Endodermal cell (in vitro differentiated cells): ENCODE results near the gene FGF18. TPM values are rescaled to one million over a fixed set of nuclear protein-coding genes. Genes with fewer than 3 reads are reported as not detected.

Experiments
- DNase-seq: peaks from one replicate; pipeline ENCODE4 v3.0.0-alpha.2; 2017
- H3K27ac ChIP-seq: 2 replicates; pipeline ENCODE4 v1.5.1; 2013; ENCODE audit warnings: mild to moderate bottlenecking, low read depth, low read length, moderate library complexity
- H3K27me3 ChIP-seq: 2 replicates; pipeline ENCODE4 v1.6.1; 2013; ENCODE audit warnings: mild to moderate bottlenecking, low read length, moderate library complexity; ENCODE audit not compliant: insufficient read depth, control insufficient read depth, poor library complexity, severe bottlenecking
- H3K36me3 ChIP-seq: 2 replicates; pipeline ENCODE4 v1.7.0; 2013; ENCODE audit warnings: mild to moderate bottlenecking, low read length, moderate library complexity; ENCODE audit not compliant: control insufficient read depth, insufficient read depth
- H3K4me1 ChIP-seq: one replicate; pipeline ENCODE4 v1.7.0; 2013; ENCODE audit warnings: low read length; ENCODE audit not compliant: control insufficient read depth, insufficient read depth
- H3K4me3 ChIP-seq: 2 replicates; pipeline ENCODE4 v1.5.1; 2013; ENCODE audit warnings: mild to moderate bottlenecking, low read length, moderate library complexity
- H3K9ac ChIP-seq: 2 replicates; pipeline ENCODE4 v1.6.1; 2013; ENCODE audit warnings: mild to moderate bottlenecking, low read length, moderate library complexity; ENCODE audit not compliant: poor library complexity, severe bottlenecking; ENCODE audit errors: extremely low read depth
- H3K9me3 ChIP-seq: 2 replicates; pipeline ENCODE4 v1.6.1; 2013; ENCODE audit warnings: mild to moderate bottlenecking, low read length, moderate library complexity; ENCODE audit not compliant: control insufficient read depth
- H3K27ac Mint-ChIP-seq: 2 replicates; pipeline ENCODE4 v1.8.0; 2020; ENCODE audit warnings: mixed read lengths
- H3K27me3 Mint-ChIP-seq: 2 replicates; pipeline ENCODE4 v1.8.0; 2021; ENCODE audit warnings: mild to moderate bottlenecking, mixed read lengths; ENCODE audit not compliant: insufficient read depth
- H3K36me3 Mint-ChIP-seq: 2 replicates; pipeline ENCODE4 v1.8.0; 2020; ENCODE audit warnings: low read depth, mixed read lengths
- H3K4me1 Mint-ChIP-seq: 2 replicates; pipeline ENCODE4 v1.8.0; 2020; ENCODE audit warnings: mixed read lengths
- H3K4me3 Mint-ChIP-seq: 2 replicates; pipeline ENCODE4 v1.8.0; 2020; ENCODE audit warnings: mild to moderate bottlenecking, moderate library complexity, mixed read lengths
- H3K9me3 Mint-ChIP-seq: 2 replicates; pipeline ENCODE4 v1.8.0; 2020; ENCODE audit warnings: mild to moderate bottlenecking, mixed read lengths
- WGBS, 2 experiments: methylation state at CpG; one replicate each; pipeline versions ENCODE4 v1.1.5 to v1.1.7; 2013; ENCODE audit warnings: missing lambda C conversion rate in 2 of 2, mixed read lengths in 1 of 2; ENCODE audit not compliant: insufficient coverage in 1 of 2, insufficient read length in 1 of 2; 5-methylcytosine and 5-hydroxymethylcytosine counted together
- total RNA-seq, 2 donors: library from RNA; stranded (reverse); fragmentation: NEBNext Ultra II Directional in 1 of 2; extraction: Animal tissue kit (Norgen Biotek cat#: 25700) in 1 of 2; gene quantifications; 2 replicates in 1 of 2; 3 replicates in 1 of 2; pipeline ENCODE4 v1.2.1, GENCODE V29; 2021
- TF ChIP-seq, protein P1 (sequence below): fragments of 200-600 bp; sonication (generic); conservative IDR thresholded peaks from 2 replicates; pipeline ENCODE4 v1.5.0; 2021; ENCODE audit warnings: antibody characterized with exemption, mild to moderate bottlenecking

The FGF18 gene
- total RNA-seq, 2 donors from 2014 or later = 0.44 to 0.57 TPM

GRCh38 chr5:171493646-171494393 is 74.4 kb downstream of the FGF18 start:
- Histone ChIP-seq H3K9ac (no peak overlapping the region), H3K4me1 (peaks cover 6% of the 10 kb centered on the region), H3K27me3 (no peaks in the 10 kb centered on the region), H3K36me3 (no peaks in the 10 kb centered on the region), H3K9me3 (no peaks in the 10 kb centered on the region), H3K4me3 (no peak overlapping the region), H3K27ac (peak overlapping the region; percentile 78)
- no peaks in the 10 kb centered on the region for H3K9me3 Mint-ChIP-seq
- peaks cover 15% of the 10 kb centered on the region for H3K4me1 Mint-ChIP-seq
- peaks cover 3% of the 10 kb centered on the region for H3K27me3 Mint-ChIP-seq
- H3K27ac Mint-ChIP-seq = peak overlapping the region; percentile 88
- no peak for DNase-seq
- 89% methylated on average over 6 to 14 of the region's 14 CpGs for WGBS, 2 experiments
- no peak overlapping the region for H3K4me3 Mint-ChIP-seq
- TF ChIP-seq, protein P1, sequence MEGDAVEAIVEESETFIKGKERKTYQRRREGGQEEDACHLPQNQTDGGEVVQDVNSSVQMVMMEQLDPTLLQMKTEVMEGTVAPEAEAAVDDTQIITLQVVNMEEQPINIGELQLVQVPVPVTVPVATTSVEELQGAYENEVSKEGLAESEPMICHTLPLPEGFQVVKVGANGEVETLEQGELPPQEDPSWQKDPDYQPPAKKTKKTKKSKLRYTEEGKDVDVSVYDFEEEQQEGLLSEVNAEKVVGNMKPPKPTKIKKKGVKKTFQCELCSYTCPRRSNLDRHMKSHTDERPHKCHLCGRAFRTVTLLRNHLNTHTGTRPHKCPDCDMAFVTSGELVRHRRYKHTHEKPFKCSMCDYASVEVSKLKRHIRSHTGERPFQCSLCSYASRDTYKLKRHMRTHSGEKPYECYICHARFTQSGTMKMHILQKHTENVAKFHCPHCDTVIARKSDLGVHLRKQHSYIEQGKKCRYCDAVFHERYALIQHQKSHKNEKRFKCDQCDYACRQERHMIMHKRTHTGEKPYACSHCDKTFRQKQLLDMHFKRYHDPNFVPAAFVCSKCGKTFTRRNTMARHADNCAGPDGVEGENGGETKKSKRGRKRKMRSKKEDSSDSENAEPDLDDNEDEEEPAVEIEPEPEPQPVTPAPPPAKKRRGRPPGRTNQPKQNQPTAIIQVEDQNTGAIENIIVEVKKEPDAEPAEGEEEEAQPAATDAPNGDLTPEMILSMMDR = no peak
- no peaks in the 10 kb centered on the region for H3K36me3 Mint-ChIP-seq

GRCh38 chr5:171494452-171495121 is 75.1 kb downstream of the FGF18 start:
- peaks cover 15% of the 10 kb centered on the region for H3K4me1 Mint-ChIP-seq
- 34 to 44% methylated on average over 8 to 17 of the region's 17 CpGs for WGBS, 2 experiments

GRCh38 chr5:171495122-171495700 is 75.8 kb downstream of the FGF18 start:
- no peaks in the 10 kb centered on the region for H3K9me3 ChIP-seq
- peaks cover 15% of the 10 kb centered on the region for H3K4me1 Mint-ChIP-seq
- H3K36me3 Mint-ChIP-seq = no peaks in the 10 kb centered on the region
- H3K36me3 ChIP-seq = no peaks in the 10 kb centered on the region
- H3K27me3 ChIP-seq = no peaks in the 10 kb centered on the region
- H3K27ac Mint-ChIP-seq = peak overlapping the region; percentile 88
- TF ChIP-seq, protein P1 = no peak
- H3K27me3 Mint-ChIP-seq = no peaks in the 10 kb centered on the region
- no peak overlapping the region for H3K4me3 ChIP-seq
- peak overlapping the region; percentile 78 for H3K27ac ChIP-seq
- H3K4me3 Mint-ChIP-seq = no peak overlapping the region
- H3K4me1 ChIP-seq = peaks cover 6% of the 10 kb centered on the region
- no peak overlapping the region for H3K9ac ChIP-seq
- no peak for DNase-seq
- 68 to 74% methylated on average over 4 to 5 of the region's 5 CpGs for WGBS, 2 experiments
- H3K9me3 Mint-ChIP-seq = no peaks in the 10 kb centered on the region

More at GRCh38 chr5:171494452-171495121, 75.1 kb downstream of the FGF18 start:
- no peaks in the 10 kb centered on the region for H3K9me3 Mint-ChIP-seq
- no peak overlapping the region for H3K4me3 Mint-ChIP-seq
- no peaks in the 10 kb centered on the region for H3K36me3 ChIP-seq
- no peaks in the 10 kb centered on the region for H3K36me3 Mint-ChIP-seq
- H3K27ac Mint-ChIP-seq = peak overlapping the region; percentile 88
- H3K27ac ChIP-seq = peak overlapping the region; percentile 78
- H3K9me3 ChIP-seq = no peaks in the 10 kb centered on the region
- H3K9ac ChIP-seq = no peak overlapping the region
- no peak overlapping the region for H3K4me3 ChIP-seq
- no peaks in the 10 kb centered on the region for H3K27me3 ChIP-seq
- peaks cover 6% of the 10 kb centered on the region for H3K4me1 ChIP-seq
- peak; percentile 91 for DNase-seq
- no peaks in the 10 kb centered on the region for H3K27me3 Mint-ChIP-seq
- TF ChIP-seq, protein P1 = no peak
